ENCODE measurements around the gene RNF227. TPM values are rescaled to one million over a fixed set of nuclear protein-coding genes. Genes with fewer than 3 reads are reported as not detected.

RNF227 gene
- total and polyA plus RNA-seq, 2 of the 13 experiments (the other 11 are each of a cell fraction or from before 2014, with no cell fraction given), result 0.20 to 0.79 TPM

- TF ChIP-seq ASH2L (IDR thresholded peaks at IDR 0.05; ENCODE audit: insufficient read length, low read depth, low read length) (no peak), CBFB (CRISPR knock-in tag; IDR thresholded peaks at IDR 0.05) (peak; percentile 85), ZNF383 (CRISPR knock-in tag; IDR thresholded peaks at IDR 0.05; ENCODE audit: borderline replicate concordance) (no peak), ATF7-NPFF (CRISPR knock-in tag; IDR thresholded peaks at IDR 0.05; ENCODE audit: low read depth) (peak; percentile 94; the same call in 1 of the 2 replicates), FOXO4 (CRISPR knock-in tag; conservative IDR thresholded peaks at IDR 0.05) (0 out of 2 replicates have a peak, but pooled peaks have one; percentile 68), ZNF138 (CRISPR knock-in tag; IDR thresholded peaks at IDR 0.05; ENCODE audit: low read depth) (peak; percentile 93; the same call in 1 of the 2 replicates), NCOA5 (CRISPR knock-in tag; IDR thresholded peaks at IDR 0.05) (no peak), HOXD1 (CRISPR knock-in tag; IDR thresholded peaks at IDR 0.05) (peak; percentile 47; the same call in 1 of the 2 replicates), ZBTB39 (CRISPR knock-in tag; IDR thresholded peaks at IDR 0.05) (0 out of 2 replicates have a peak, but pooled peaks have one; percentile 54), SIX4 (CRISPR knock-in tag; IDR thresholded peaks at IDR 0.05) (no peak; the same call in 1 of the 2 replicates), RCOR2 (CRISPR knock-in tag; IDR thresholded peaks at IDR 0.05) (no peak), ZNF451 (CRISPR knock-in tag; IDR thresholded peaks at IDR 0.05) (peak; percentile 57; the same call in 1 of the 2 replicates), RFXAP (CRISPR knock-in tag; IDR thresholded peaks at IDR 0.05; ENCODE audit: borderline replicate concordance) (no peak; the same call in 1 of the 2 replicates), ZNF350 (CRISPR knock-in tag; IDR thresholded peaks at IDR 0.05; ENCODE audit: borderline replicate concordance, low read depth) (no peak)
- TF ChIP-seq, protein P1, sequence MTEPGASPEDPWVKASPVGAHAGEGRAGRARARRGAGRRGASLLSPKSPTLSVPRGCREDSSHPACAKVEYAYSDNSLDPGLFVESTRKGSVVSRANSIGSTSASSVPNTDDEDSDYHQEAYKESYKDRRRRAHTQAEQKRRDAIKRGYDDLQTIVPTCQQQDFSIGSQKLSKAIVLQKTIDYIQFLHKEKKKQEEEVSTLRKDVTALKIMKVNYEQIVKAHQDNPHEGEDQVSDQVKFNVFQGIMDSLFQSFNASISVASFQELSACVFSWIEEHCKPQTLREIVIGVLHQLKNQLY (CRISPR knock-in tag; IDR thresholded peaks at IDR 0.05), result 0 out of 2 replicates have a peak, but pooled peaks have one; percentile 17
- TF ChIP-seq, protein P2, sequence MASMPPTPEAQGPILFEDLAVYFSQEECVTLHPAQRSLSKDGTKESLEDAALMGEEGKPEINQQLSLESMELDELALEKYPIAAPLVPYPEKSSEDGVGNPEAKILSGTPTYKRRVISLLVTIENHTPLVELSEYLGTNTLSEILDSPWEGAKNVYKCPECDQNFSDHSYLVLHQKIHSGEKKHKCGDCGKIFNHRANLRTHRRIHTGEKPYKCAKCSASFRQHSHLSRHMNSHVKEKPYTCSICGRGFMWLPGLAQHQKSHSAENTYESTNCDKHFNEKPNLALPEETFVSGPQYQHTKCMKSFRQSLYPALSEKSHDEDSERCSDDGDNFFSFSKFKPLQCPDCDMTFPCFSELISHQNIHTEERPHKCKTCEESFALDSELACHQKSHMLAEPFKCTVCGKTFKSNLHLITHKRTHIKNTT (CRISPR knock-in tag; IDR thresholded peaks at IDR 0.05), result no peak
- TF ChIP-seq, protein P3, sequence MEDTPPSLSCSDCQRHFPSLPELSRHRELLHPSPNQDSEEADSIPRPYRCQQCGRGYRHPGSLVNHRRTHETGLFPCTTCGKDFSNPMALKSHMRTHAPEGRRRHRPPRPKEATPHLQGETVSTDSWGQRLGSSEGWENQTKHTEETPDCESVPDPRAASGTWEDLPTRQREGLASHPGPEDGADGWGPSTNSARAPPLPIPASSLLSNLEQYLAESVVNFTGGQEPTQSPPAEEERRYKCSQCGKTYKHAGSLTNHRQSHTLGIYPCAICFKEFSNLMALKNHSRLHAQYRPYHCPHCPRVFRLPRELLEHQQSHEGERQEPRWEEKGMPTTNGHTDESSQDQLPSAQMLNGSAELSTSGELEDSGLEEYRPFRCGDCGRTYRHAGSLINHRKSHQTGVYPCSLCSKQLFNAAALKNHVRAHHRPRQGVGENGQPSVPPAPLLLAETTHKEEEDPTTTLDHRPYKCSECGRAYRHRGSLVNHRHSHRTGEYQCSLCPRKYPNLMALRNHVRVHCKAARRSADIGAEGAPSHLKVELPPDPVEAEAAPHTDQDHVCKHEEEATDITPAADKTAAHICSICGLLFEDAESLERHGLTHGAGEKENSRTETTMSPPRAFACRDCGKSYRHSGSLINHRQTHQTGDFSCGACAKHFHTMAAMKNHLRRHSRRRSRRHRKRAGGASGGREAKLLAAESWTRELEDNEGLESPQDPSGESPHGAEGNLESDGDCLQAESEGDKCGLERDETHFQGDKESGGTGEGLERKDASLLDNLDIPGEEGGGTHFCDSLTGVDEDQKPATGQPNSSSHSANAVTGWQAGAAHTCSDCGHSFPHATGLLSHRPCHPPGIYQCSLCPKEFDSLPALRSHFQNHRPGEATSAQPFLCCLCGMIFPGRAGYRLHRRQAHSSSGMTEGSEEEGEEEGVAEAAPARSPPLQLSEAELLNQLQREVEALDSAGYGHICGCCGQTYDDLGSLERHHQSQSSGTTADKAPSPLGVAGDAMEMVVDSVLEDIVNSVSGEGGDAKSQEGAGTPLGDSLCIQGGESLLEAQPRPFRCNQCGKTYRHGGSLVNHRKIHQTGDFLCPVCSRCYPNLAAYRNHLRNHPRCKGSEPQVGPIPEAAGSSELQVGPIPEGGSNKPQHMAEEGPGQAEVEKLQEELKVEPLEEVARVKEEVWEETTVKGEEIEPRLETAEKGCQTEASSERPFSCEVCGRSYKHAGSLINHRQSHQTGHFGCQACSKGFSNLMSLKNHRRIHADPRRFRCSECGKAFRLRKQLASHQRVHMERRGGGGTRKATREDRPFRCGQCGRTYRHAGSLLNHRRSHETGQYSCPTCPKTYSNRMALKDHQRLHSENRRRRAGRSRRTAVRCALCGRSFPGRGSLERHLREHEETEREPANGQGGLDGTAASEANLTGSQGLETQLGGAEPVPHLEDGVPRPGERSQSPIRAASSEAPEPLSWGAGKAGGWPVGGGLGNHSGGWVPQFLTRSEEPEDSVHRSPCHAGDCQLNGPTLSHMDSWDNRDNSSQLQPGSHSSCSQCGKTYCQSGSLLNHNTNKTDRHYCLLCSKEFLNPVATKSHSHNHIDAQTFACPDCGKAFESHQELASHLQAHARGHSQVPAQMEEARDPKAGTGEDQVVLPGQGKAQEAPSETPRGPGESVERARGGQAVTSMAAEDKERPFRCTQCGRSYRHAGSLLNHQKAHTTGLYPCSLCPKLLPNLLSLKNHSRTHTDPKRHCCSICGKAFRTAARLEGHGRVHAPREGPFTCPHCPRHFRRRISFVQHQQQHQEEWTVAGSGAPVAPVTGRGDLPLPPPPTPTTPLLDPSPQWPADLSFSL (CRISPR knock-in tag; IDR thresholded peaks at IDR 0.05), result no peak
These were observed at the start of gene RNF227 (continued) for GRCh38 chr17:7915611-7916384.
